ENCODE results near the gene SIPA1L3.

Gene SIPA1L3

GRCh38 chr19:37977992-37978391, 71.0 kb downstream of the SIPA1L3 start:
- Histone ChIP-seq H2AK5ac (ENCODE audit: low read depth, low read length) (no peak overlapping the region), H3K27me3 (ENCODE audit: control insufficient read depth in 3 of 3, insufficient read depth in 3 of 3, low read depth in 1 of 3, low read length in 3 of 3) (no peaks in the 10 kb centered on the region), H2BK12ac (ENCODE audit: low read length) (no peak overlapping the region), H3K4me1 (ENCODE audit: control insufficient read depth in 2 of 2, insufficient read depth in 1 of 2, low read depth in 1 of 2, low read length in 2 of 2) (peaks cover 11 to 13% of the 10 kb centered on the region in 2 donors), H3K79me1 (ENCODE audit: low read depth, low read length) (no peaks in the 10 kb centered on the region), H3K14ac (ENCODE audit: low read length) (no peak overlapping the region), H3K36me3 (replicated peaks in 1 of 2; ENCODE audit: control insufficient read depth in 2 of 2, insufficient read depth in 2 of 2, low read length in 2 of 2) (peaks cover 0 to 7% of the 10 kb centered on the region in 2 donors), H4K8ac (ENCODE audit: low read depth, low read length) (no peak overlapping the region), H3K4ac (ENCODE audit: low read length) (no peak overlapping the region), H3K4me3 (ENCODE audit: low read length in 2 of 2) (no peak overlapping the region), H2BK15ac (ENCODE audit: low read length) (no peak overlapping the region), H3K9me3 (replicated peaks in 1 of 2; ENCODE audit: control insufficient read depth in 2 of 2, insufficient read depth in 1 of 2, low read depth in 1 of 2, low read length in 2 of 2) (peaks cover 0 to under 1% of the 10 kb centered on the region in 2 donors), H2BK120ac (ENCODE audit: low read depth, low read length) (no peak overlapping the region), H4K91ac (ENCODE audit: low read depth, low read length, poor library complexity) (no peak overlapping the region), H2BK5ac (ENCODE audit: low read length) (no peak overlapping the region), H3K9ac (ENCODE audit: low read depth, low read length, poor library complexity) (no peak overlapping the region), H3K27ac (replicated peaks; ENCODE audit: low read length) (peak overlapping the region; percentile 31), H2AFZ (ENCODE audit: low read length) (no peak overlapping the region), H3K18ac (ENCODE audit: low read length) (no peak overlapping the region), H3K23ac (ENCODE audit: low read depth, low read length, poor library complexity) (no peak overlapping the region), H3K4me2 (ENCODE audit: insufficient read depth, low read length, poor library complexity, severe bottlenecking) (no peak overlapping the region)
- DNase-seq (ENCODE audit: low spot score): no peak
- WGBS, 2 donors (ENCODE audit: extremely low coverage in 2 of 2, insufficient read length in 2 of 2, insufficient replicate concordance in 1 of 2): no CpG with 5 or more reads among the region's 7 CpGs

GRCh38 chr19:37979547-37980082, 72.6 kb downstream of the SIPA1L3 start:
- no peak overlapping the region for H2AK5ac ChIP-seq (ENCODE audit: low read depth, low read length)
- H3K14ac ChIP-seq (ENCODE audit: low read length): peak overlapping the region; percentile 72
- H3K27ac ChIP-seq (replicated peaks; ENCODE audit: low read length): peak overlapping the region; percentile 31
- peaks cover 11 to 13% of the 10 kb centered on the region in 2 donors for H3K4me1 ChIP-seq (ENCODE audit: control insufficient read depth in 2 of 2, insufficient read depth in 1 of 2, low read depth in 1 of 2, low read length in 2 of 2)
- no peaks in the 10 kb centered on the region for H3K9me3 ChIP-seq (replicated peaks in 1 of 2; ENCODE audit: control insufficient read depth in 2 of 2, insufficient read depth in 1 of 2, low read depth in 1 of 2, low read length in 2 of 2)
- H3K18ac ChIP-seq (ENCODE audit: low read length): peak overlapping the region; percentile 90
- no peak overlapping the region for H3K4me2 ChIP-seq (ENCODE audit: insufficient read depth, low read length, poor library complexity, severe bottlenecking)
- no peak overlapping the region for H2BK5ac ChIP-seq (ENCODE audit: low read length)
- no peaks in the 10 kb centered on the region for H3K79me1 ChIP-seq (ENCODE audit: low read depth, low read length)
- no peak for DNase-seq (ENCODE audit: low spot score)
- H3K27me3 ChIP-seq (ENCODE audit: control insufficient read depth in 3 of 3, insufficient read depth in 3 of 3, low read depth in 1 of 3, low read length in 3 of 3): no peaks in the 10 kb centered on the region
- peaks cover 0 to 4% of the 10 kb centered on the region in 2 donors for H3K36me3 ChIP-seq (replicated peaks in 1 of 2; ENCODE audit: control insufficient read depth in 2 of 2, insufficient read depth in 2 of 2, low read length in 2 of 2)
- no peak overlapping the region for H3K4me3 ChIP-seq (ENCODE audit: low read length in 2 of 2)
- no peak overlapping the region for H3K23ac ChIP-seq (ENCODE audit: low read depth, low read length, poor library complexity)
- no peak overlapping the region for H4K91ac ChIP-seq (ENCODE audit: low read depth, low read length, poor library complexity)
- no peak overlapping the region for H2AFZ ChIP-seq (ENCODE audit: low read length)
- H3K9ac ChIP-seq (ENCODE audit: low read depth, low read length, poor library complexity): peak overlapping the region; percentile 53
- no peak overlapping the region for H3K4ac ChIP-seq (ENCODE audit: low read length)
- peak overlapping the region; percentile 92 for H2BK12ac ChIP-seq (ENCODE audit: low read length)
- H2BK120ac ChIP-seq (ENCODE audit: low read depth, low read length): no peak overlapping the region
- no peak overlapping the region for H4K8ac ChIP-seq (ENCODE audit: low read depth, low read length)
- no peak overlapping the region for H2BK15ac ChIP-seq (ENCODE audit: low read length)
- WGBS, 2 donors (ENCODE audit: extremely low coverage in 2 of 2, insufficient read length in 2 of 2, insufficient replicate concordance in 1 of 2): no CpG with 5 or more reads among the region's 13 CpGs

GRCh38 chr19:37980419-37981170, 73.6 kb downstream of the SIPA1L3 start:
- WGBS, 2 donors (ENCODE audit: extremely low coverage in 2 of 2, insufficient read length in 2 of 2, insufficient replicate concordance in 1 of 2): no CpG with 5 or more reads among the region's 12 CpGs
- no peak overlapping the region for H2AK5ac ChIP-seq (ENCODE audit: low read depth, low read length)
- H2BK5ac ChIP-seq (ENCODE audit: low read length): no peak overlapping the region
- H2BK15ac ChIP-seq (ENCODE audit: low read length): no peak overlapping the region
- H3K14ac ChIP-seq (ENCODE audit: low read length): no peak overlapping the region
- no peak overlapping the region for H2AFZ ChIP-seq (ENCODE audit: low read length)
- H3K4me1 ChIP-seq (ENCODE audit: control insufficient read depth in 2 of 2, insufficient read depth in 1 of 2, low read depth in 1 of 2, low read length in 2 of 2): peaks cover 11 to 13% of the 10 kb centered on the region in 2 donors
- H3K4me3 ChIP-seq (ENCODE audit: low read length in 2 of 2): no peak overlapping the region
- no peak overlapping the region for H2BK120ac ChIP-seq (ENCODE audit: low read depth, low read length)
- no peak overlapping the region for H3K27ac ChIP-seq (replicated peaks; ENCODE audit: low read length)
- H3K36me3 ChIP-seq (replicated peaks in 1 of 2; ENCODE audit: control insufficient read depth in 2 of 2, insufficient read depth in 2 of 2, low read length in 2 of 2): no peaks in the 10 kb centered on the region
- no peak overlapping the region for H3K4ac ChIP-seq (ENCODE audit: low read length)
- no peak for DNase-seq (ENCODE audit: low spot score)
- H3K23ac ChIP-seq (ENCODE audit: low read depth, low read length, poor library complexity): no peak overlapping the region
- no peak overlapping the region for H4K8ac ChIP-seq (ENCODE audit: low read depth, low read length)
- no peak overlapping the region for H2BK12ac ChIP-seq (ENCODE audit: low read length)
- H3K18ac ChIP-seq (ENCODE audit: low read length): no peak overlapping the region
- no peak overlapping the region for H3K9ac ChIP-seq (ENCODE audit: low read depth, low read length, poor library complexity)
- H3K79me1 ChIP-seq (ENCODE audit: low read depth, low read length): no peaks in the 10 kb centered on the region
- H4K91ac ChIP-seq (ENCODE audit: low read depth, low read length, poor library complexity): no peak overlapping the region
- no peaks in the 10 kb centered on the region for H3K27me3 ChIP-seq (ENCODE audit: control insufficient read depth in 3 of 3, insufficient read depth in 3 of 3, low read depth in 1 of 3, low read length in 3 of 3)
- H3K9me3 ChIP-seq (replicated peaks in 1 of 2; ENCODE audit: control insufficient read depth in 2 of 2, insufficient read depth in 1 of 2, low read depth in 1 of 2, low read length in 2 of 2): no peaks in the 10 kb centered on the region
- no peak overlapping the region for H3K4me2 ChIP-seq (ENCODE audit: insufficient read depth, low read length, poor library complexity, severe bottlenecking)

GRCh38 chr19:37981785-37982475, 74.9 kb downstream of the SIPA1L3 start:
- Histone ChIP-seq H3K4me2 (ENCODE audit: insufficient read depth, low read length, poor library complexity, severe bottlenecking) (no peak overlapping the region), H3K79me1 (ENCODE audit: low read depth, low read length) (no peaks in the 10 kb centered on the region), H3K27ac (replicated peaks; ENCODE audit: low read length) (no peak overlapping the region), H3K14ac (ENCODE audit: low read length) (no peak overlapping the region), H4K91ac (ENCODE audit: low read depth, low read length, poor library complexity) (no peak overlapping the region), H2BK12ac (ENCODE audit: low read length) (no peak overlapping the region), H2AK5ac (ENCODE audit: low read depth, low read length) (peak overlapping the region; percentile 2), H2BK120ac (ENCODE audit: low read depth, low read length) (no peak overlapping the region), H3K18ac (ENCODE audit: low read length) (no peak overlapping the region), H2BK15ac (ENCODE audit: low read length) (no peak overlapping the region), H3K36me3 (replicated peaks in 1 of 2; ENCODE audit: control insufficient read depth in 2 of 2, insufficient read depth in 2 of 2, low read length in 2 of 2) (no peaks in the 10 kb centered on the region), H3K27me3 (ENCODE audit: control insufficient read depth in 3 of 3, insufficient read depth in 3 of 3, low read depth in 1 of 3, low read length in 3 of 3) (no peaks in the 10 kb centered on the region), H3K9ac (ENCODE audit: low read depth, low read length, poor library complexity) (no peak overlapping the region), H3K4me3 (ENCODE audit: low read length in 2 of 2) (no peak overlapping the region), H3K9me3 (replicated peaks in 1 of 2; ENCODE audit: control insufficient read depth in 2 of 2, insufficient read depth in 1 of 2, low read depth in 1 of 2, low read length in 2 of 2) (no peaks in the 10 kb centered on the region), H2AFZ (ENCODE audit: low read length) (no peak overlapping the region), H4K8ac (ENCODE audit: low read depth, low read length) (no peak overlapping the region), H3K4ac (ENCODE audit: low read length) (no peak overlapping the region), H3K23ac (ENCODE audit: low read depth, low read length, poor library complexity) (no peak overlapping the region), H2BK5ac (ENCODE audit: low read length) (no peak overlapping the region), H3K4me1 (ENCODE audit: control insufficient read depth in 2 of 2, insufficient read depth in 1 of 2, low read depth in 1 of 2, low read length in 2 of 2) (peaks cover 13 to 17% of the 10 kb centered on the region in 2 donors)
- WGBS, 2 donors (ENCODE audit: extremely low coverage in 2 of 2, insufficient read length in 2 of 2, insufficient replicate concordance in 1 of 2): no CpG with 5 or more reads among the region's 13 CpGs
- no peak for DNase-seq (ENCODE audit: low spot score)

All from neuronal stem cell (in vitro differentiated cells).